PC-3 (cell line): ENCODE results near the gene FLT3. TPM values are rescaled to one million over a fixed set of nuclear protein-coding genes. Genes with fewer than 3 reads are reported as not detected.

Experiments
- ATAC-seq: fragments of 200-7000 bp; cut with Tn5 transposase; 2 replicates; pipeline ENCODE4 v1.9.1; 2020; ENCODE audit warnings: mild to moderate bottlenecking, moderate library complexity
- BruUV-seq: library from RNA; stranded (reverse); fragments of 400-500 nt; replicated peaks from 2 replicates; lab custom pipeline; 2021; lab: Mats Ljungman, UMichigan
- CTCF ChIA-PET: fragments of 300-600 bp; sonication (Branson Sonifier 250); formaldehyde crosslinking; loops from one replicate; lab custom pipeline; 2022; ENCODE audit warnings: antibody characterized with exemption; lab: Charles Lee
- POLR2A ChIA-PET: fragments of 300-600 bp; sonication (Branson Sonifier 250); formaldehyde crosslinking; loops from one replicate; lab custom pipeline; 2022; ENCODE audit warnings: antibody characterized with exemption; ENCODE audit not compliant: unreplicated experiment; lab: Charles Lee
- DNase-seq: peaks from one replicate; pipeline ENCODE4 v3.0.0-alpha.2; 2015
- H2AFZ ChIP-seq: fragments of 300-600 bp; sonication (generic); 2 replicates; pipeline ENCODE4 v1.6.0; 2016; ENCODE audit warnings: antibody characterized with exemption, low read length
- H3F3A ChIP-seq: fragments of 300-600 bp; sonication (generic); one replicate; pipeline ENCODE4 v1.6.0; 2017; ENCODE audit warnings: antibody characterized with exemption, low read length, control low read depth, mild to moderate bottlenecking; ENCODE audit not compliant: unreplicated experiment
- H3K27ac ChIP-seq: fragments of 300-600 bp; sonication (generic); 2 replicates; pipeline ENCODE4 v1.5.1; 2016; ENCODE audit warnings: mild to moderate bottlenecking, low read length
- H3K27me3 ChIP-seq: fragments of 300-600 bp; sonication (generic); 2 replicates; pipeline ENCODE4 v1.6.1; 2016; ENCODE audit warnings: low read length, mixed read lengths
- H3K36me3 ChIP-seq: fragments of 300-600 bp; sonication (generic); 2 replicates; pipeline ENCODE4 v1.6.1; 2016; ENCODE audit warnings: low read depth, mixed run types, low read length, mixed read lengths
- H3K4me1 ChIP-seq: fragments of 300-600 bp; sonication (generic); 2 replicates; pipeline ENCODE4 v1.5.1; 2016; ENCODE audit warnings: low read length; ENCODE audit not compliant: insufficient read depth
- H3K4me2 ChIP-seq: fragments of 300-600 bp; sonication (generic); 2 replicates; pipeline ENCODE4 v1.6.0; 2016; ENCODE audit warnings: low read length
- H3K4me3 ChIP-seq: fragments of 300-600 bp; sonication (generic); 2 replicates; pipeline ENCODE4 v1.5.1; 2016; ENCODE audit warnings: mild to moderate bottlenecking, low read length, mixed read lengths
- H3K79me2 ChIP-seq: fragments of 300-600 bp; sonication (generic); 2 replicates; pipeline ENCODE4 v1.6.1; 2017; ENCODE audit warnings: low read length, mixed read lengths
- H3K9ac ChIP-seq: fragments of 300-600 bp; sonication (generic); 2 replicates; pipeline ENCODE4 v1.6.0; 2016; ENCODE audit warnings: mild to moderate bottlenecking, low read length
- H3K9me2 ChIP-seq: fragments of 300-600 bp; sonication (generic); replicated peaks from 2 replicates; pipeline ENCODE4 v1.6.1; 2016; ENCODE audit warnings: mixed run types, low read length, mixed read lengths
- H3K9me3 ChIP-seq: fragments of 300-600 bp; sonication (generic); 2 replicates; pipeline ENCODE4 v1.6.1; 2016; ENCODE audit warnings: low read length, mixed read lengths
- H4K20me1 ChIP-seq: fragments of 300-600 bp; sonication (generic); 2 replicates; pipeline ENCODE4 v1.6.1; 2016; ENCODE audit warnings: low read length, mixed read lengths
- EZH2 ChIP-seq: fragments of 300-600 bp; sonication (generic); IDR thresholded peaks from one replicate; pipeline ENCODE4 v1.6.1; 2017; ENCODE audit warnings: antibody characterized with exemption, mild to moderate bottlenecking, low read length; ENCODE audit not compliant: unreplicated experiment
- EZH2phosphoT487 ChIP-seq: fragments of 300-600 bp; sonication (generic); IDR thresholded peaks from 2 replicates; pipeline ENCODE4 v1.6.1; 2018; ENCODE audit warnings: mild to moderate bottlenecking, antibody characterized with exemption, low read length, borderline replicate concordance
- intact Hi-C: fragments of 100-400 bp; cut with micrococcal nuclease; formaldehyde crosslinking; loops from 2 replicates; pipeline ENCODE4 v1.9.0; 2023
- total RNA-seq: library from RNA; depleted of rRNA; stranded (reverse); fragments of >200 nt; gene quantifications from 2 replicates; pipeline ENCODE4 v1.2.3, GENCODE V29; 2014
- TF ChIP-seq, protein P1 (sequence below): fragments of 300-600 bp; sonication (generic); conservative IDR thresholded peaks from 2 replicates; pipeline ENCODE4 v1.5.1; 2017; ENCODE audit warnings: antibody characterized with exemption, low read depth, mild to moderate bottlenecking, low read length

The FLT3 gene
- total RNA-seq, 1 experiment from 2014 or later = not detected

DNA sequence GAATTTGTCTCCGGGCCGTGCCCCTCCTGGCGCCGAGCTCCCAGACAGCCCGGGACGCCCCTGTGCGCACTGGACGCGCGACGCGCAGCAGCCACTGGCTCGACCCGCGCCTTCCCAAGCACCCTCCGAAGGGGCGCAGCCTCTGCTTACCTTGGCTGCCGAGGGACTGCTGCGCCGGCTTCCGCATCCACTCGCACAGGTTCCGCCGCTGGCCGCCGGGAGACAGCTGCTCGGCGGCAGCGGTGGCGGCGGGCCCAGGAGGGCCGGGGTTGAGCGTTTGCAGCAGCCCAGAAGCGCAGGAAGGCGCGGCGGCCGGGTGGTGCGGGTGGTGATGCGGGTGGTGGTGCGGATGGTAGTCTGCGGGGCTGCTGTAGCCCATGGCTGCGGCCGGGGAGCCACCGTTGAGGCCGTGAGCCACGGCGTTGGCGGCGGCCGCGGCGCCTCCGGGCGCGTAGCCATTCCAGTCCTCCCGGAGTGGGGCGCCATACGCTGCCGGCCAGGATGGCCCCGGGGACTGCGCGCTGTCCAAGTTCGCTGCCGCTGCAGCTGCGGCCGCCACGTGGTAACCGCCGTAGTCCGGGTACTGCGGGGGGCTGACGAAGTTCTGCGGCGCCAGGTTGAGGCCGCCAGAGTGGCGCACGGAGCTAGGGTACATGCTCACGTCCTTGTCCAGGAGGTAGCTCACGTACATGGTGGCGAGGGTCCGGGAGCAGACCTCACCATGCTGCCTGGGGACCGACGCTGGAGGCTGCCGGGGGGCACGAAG is 131.9 kb downstream of the FLT3 start:
- TF ChIP-seq, protein P1, sequence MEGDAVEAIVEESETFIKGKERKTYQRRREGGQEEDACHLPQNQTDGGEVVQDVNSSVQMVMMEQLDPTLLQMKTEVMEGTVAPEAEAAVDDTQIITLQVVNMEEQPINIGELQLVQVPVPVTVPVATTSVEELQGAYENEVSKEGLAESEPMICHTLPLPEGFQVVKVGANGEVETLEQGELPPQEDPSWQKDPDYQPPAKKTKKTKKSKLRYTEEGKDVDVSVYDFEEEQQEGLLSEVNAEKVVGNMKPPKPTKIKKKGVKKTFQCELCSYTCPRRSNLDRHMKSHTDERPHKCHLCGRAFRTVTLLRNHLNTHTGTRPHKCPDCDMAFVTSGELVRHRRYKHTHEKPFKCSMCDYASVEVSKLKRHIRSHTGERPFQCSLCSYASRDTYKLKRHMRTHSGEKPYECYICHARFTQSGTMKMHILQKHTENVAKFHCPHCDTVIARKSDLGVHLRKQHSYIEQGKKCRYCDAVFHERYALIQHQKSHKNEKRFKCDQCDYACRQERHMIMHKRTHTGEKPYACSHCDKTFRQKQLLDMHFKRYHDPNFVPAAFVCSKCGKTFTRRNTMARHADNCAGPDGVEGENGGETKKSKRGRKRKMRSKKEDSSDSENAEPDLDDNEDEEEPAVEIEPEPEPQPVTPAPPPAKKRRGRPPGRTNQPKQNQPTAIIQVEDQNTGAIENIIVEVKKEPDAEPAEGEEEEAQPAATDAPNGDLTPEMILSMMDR = no peak
- peak; percentile 87 for TF ChIP-seq EZH2
- intact Hi-C loops = no loop called here
- H3K4me1 ChIP-seq = no peaks in the 10 kb centered on the region
- peak overlapping the region; percentile 57 for H3K4me3 ChIP-seq
- no peak overlapping the region for H3K27ac ChIP-seq
- H3K27me3 ChIP-seq = peaks cover 50% of the 10 kb centered on the region
- H3F3A ChIP-seq = no peaks in the 10 kb centered on the region
- no peaks in the 10 kb centered on the region for H3K36me3 ChIP-seq
- ATAC-seq (peak; percentile 27; the same call in 1 of the 2 replicates), DNase-seq (no peak)
- peak overlapping the region; percentile 73 for H3K4me2 ChIP-seq
- ChIA-PET CTCF (no interaction called here), POLR2A (no interaction called here)
- H4K20me1 ChIP-seq = no peaks in the 10 kb centered on the region
- peak overlapping the region; percentile 45; the same call in 1 of the 2 replicates for H2AFZ ChIP-seq
- no peak overlapping the region for H3K9ac ChIP-seq
- H3K9me2 ChIP-seq = no peaks in the 10 kb centered on the region
- no peaks in the 10 kb centered on the region for H3K9me3 ChIP-seq
- no peaks in the 10 kb centered on the region for H3K79me2 ChIP-seq
- no TSS peak for BruUV-seq

DNA sequence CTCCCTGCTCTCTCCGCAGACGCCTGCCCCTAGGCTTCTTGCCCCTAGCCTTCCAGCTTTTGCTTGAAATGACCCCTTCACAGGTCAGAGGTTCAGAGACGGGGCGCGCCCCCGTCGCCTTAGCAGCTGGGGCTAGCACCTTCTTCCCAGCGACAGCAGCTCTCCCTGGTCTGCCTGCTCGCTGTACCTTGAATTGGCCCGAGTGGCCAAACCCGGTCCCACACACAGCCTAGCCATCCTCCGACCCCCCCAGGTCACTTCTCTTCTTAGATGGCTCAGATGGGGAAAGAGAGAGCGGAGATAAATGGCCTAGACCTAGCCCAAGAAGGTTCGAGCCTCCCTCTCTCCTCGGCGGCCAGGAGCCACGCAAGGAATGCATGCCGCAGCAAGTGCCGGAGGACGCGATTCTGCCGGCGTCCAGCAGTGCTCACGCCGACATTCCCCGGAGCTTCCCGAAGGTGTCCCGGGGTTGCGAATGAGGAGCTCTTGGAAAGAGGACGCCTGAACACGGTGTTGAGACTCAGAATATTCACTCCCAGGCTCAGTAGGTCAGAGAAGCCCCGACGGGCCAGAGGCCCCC is 132.6 kb downstream of the FLT3 start:
- POLR2A ChIA-PET = no interaction called here
- H3K9me2 ChIP-seq = no peaks in the 10 kb centered on the region
- DNase-seq = no peak
- intact Hi-C loops = no loop called here
- peak overlapping the region; percentile 73 for H3K4me2 ChIP-seq
- ATAC-seq = peak; percentile 35; the same call in 1 of the 2 replicates
- no peaks in the 10 kb centered on the region for H3K36me3 ChIP-seq
- H3K9me3 ChIP-seq = no peaks in the 10 kb centered on the region
- H4K20me1 ChIP-seq = no peaks in the 10 kb centered on the region
- H3K27me3 ChIP-seq = peaks cover 50% of the 10 kb centered on the region
- H3K4me3 ChIP-seq = peak overlapping the region; percentile 57
- CTCF ChIA-PET = no interaction called here
- H2AFZ ChIP-seq = peak overlapping the region; percentile 45; the same call in 1 of the 2 replicates
- H3K27ac ChIP-seq = no peak overlapping the region
- H3K9ac ChIP-seq = no peak overlapping the region
- no peaks in the 10 kb centered on the region for H3F3A ChIP-seq
- TF ChIP-seq EZH2phosphoT487 = peak; percentile 70
- TF ChIP-seq, protein P1 = no peak
- TF ChIP-seq EZH2 = peak; percentile 95
- H3K79me2 ChIP-seq = no peaks in the 10 kb centered on the region
- H3K4me1 ChIP-seq = no peaks in the 10 kb centered on the region
- BruUV-seq = no TSS peak

DNA sequence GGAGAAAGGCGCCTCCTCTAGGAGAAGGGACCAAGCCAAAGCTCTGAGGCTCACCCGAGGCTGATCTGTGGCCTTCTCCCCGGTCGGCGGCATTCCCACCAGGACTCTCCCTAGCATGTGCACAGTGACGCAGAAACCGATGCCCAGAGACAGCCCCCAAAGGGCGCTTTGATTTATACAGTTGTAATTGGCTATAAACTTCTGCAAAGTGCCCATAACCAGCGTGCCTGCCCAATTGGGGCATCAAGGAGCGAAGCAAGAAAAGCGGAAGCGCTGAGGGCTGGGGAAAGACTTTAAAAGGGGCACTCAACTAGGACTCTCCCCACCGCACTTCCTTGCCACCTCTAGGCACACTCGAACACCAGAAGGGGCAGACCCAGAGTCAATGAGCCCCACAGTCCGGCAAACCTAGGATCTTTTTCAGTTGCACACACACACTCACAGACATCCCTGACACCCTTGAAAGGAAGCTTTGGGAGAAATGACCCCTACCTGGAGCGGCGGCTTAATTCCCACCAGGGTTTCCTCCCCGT is 133.1 kb downstream of the FLT3 start:
- Histone ChIP-seq H3K36me3 (no peaks in the 10 kb centered on the region), H3K4me3 (no peak overlapping the region), H3K27ac (no peak overlapping the region), H3K9me2 (no peaks in the 10 kb centered on the region), H3K27me3 (peaks cover 50% of the 10 kb centered on the region), H3K9me3 (no peaks in the 10 kb centered on the region), H3K9ac (no peak overlapping the region), H3K4me2 (no peak overlapping the region), H2AFZ (no peak overlapping the region), H4K20me1 (no peaks in the 10 kb centered on the region), H3K79me2 (no peaks in the 10 kb centered on the region), H3F3A (no peaks in the 10 kb centered on the region), H3K4me1 (no peaks in the 10 kb centered on the region)
- no TSS peak for BruUV-seq
- intact Hi-C loops = no loop called here
- TF ChIP-seq EZH2 (no peak), EZH2phosphoT487 (no peak)
- TF ChIP-seq, protein P1 = no peak
- DNase-seq = no peak
- ChIA-PET POLR2A (no interaction called here), CTCF (no interaction called here)
- no peak for ATAC-seq
